ENCODE results near the gene GRM3.
"Not testable (repeated sequence)": the region's sequence is repeated elsewhere in the genome, so short reads cannot be mapped to it uniquely, and the experiment has no call there.

GRM3 gene

DNA sequence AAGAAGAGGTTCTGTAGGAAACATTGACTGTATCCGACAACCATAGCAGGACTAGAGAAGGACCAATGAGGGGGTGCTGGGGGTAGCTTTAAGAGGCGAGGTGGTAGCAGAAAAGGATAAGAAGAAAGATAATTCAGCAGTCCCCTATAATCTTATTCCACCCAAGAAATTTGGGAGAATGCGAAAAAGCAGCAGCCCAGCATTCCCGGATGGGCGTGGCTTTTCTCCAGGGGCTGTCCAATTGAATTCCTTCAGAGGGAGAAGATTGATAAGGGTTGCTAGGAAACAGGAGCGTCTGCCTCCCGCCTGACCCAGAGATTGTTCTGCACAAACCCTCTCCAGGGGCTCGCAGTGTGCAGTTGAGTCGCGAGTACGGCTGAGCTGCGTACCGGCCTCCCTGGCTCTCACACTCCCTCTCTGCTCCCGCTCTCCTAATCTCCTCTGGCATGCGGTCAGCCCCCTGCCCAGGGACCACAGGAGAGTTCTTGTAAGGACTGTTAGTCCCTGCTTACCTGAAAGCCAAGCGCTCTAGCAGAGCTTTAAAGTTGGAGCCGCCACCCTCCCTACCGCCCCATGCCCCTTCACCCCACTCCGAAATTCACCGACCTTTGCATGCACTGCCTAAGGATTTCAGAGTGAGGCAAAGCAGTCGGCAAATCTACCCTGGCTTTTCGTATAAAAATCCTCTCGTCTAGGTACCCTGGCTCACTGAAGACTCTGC is at the start of gene GRM3:
GRM3 (plus strand) TSS at position 349 of the 721 bp plus-strand sequence. CDS start 121,237 bp downstream, outside the sequence.
- no peak for DNase-seq (ENCODE audit: low read depth)

- no peak for DNase-seq (ENCODE audit: low read depth)
These were observed 45.4 kb upstream of the GRM3 start for GRCh38 chr7:86598311-86598710.

DNA sequence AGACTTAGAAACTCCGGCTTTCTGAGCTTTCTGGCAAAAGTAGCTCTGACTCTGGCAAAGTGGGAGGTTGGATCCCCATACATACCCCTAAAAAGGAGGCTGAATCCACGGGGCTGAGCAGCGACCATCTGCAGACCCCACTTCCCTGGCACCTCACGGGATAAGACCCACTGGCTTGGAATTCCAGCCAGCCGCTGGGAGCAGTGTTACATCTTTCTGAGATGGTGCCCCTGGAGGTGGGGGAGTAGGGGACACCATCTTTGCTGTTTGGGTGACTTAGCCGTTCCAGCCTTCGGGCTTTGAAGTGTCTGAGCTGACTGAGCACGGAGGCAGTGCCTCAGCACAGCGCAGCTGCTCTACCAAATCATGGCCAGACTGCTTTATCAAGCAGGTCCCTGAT is 45.0 kb upstream of the GRM3 start:
- no peak for DNase-seq (ENCODE audit: low read depth)

DNA sequence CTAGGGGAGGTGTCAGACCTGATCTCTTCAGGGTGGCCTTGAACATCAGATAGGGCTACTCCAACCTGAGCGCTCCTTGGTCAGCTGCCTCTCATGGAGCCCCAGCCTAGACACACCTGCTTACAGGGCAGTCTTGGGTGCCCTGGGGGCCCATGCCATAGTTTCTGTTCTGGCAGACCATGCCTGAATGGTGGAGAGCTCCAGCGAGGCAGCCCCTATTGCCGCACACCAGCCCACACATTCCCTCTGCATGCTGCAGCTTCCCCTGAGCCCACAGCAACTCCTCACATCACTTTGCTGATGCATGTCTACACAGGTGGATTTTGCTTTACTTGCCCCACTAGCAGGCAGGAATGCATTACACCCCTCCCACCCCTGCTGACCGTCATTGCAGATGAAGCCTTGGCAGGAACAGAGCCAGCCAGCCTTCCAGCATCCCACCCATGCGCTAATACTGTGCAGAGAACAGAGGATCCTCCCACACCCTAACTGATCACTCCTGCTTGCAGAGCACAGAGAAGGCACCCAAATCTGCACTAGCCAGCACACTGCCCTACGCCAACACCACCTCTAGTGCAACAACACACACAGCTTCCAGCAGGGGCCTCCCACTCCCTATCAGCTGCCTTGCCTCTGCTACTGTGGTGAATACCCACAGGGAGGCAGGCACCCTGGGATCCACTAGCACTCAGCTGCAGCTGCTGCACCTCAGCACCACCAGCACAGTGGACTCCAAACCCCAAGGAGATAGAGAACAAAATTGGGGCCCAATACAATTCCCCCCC is 43.0 kb upstream of the GRM3 start:
- DNase-seq (ENCODE audit: low read depth) = no peak

GRCh38 chr7:86615711-86616110 is 28.0 kb upstream of the GRM3 start:
- DNase-seq (ENCODE audit: low read depth) = not testable (repeated sequence)

DNA sequence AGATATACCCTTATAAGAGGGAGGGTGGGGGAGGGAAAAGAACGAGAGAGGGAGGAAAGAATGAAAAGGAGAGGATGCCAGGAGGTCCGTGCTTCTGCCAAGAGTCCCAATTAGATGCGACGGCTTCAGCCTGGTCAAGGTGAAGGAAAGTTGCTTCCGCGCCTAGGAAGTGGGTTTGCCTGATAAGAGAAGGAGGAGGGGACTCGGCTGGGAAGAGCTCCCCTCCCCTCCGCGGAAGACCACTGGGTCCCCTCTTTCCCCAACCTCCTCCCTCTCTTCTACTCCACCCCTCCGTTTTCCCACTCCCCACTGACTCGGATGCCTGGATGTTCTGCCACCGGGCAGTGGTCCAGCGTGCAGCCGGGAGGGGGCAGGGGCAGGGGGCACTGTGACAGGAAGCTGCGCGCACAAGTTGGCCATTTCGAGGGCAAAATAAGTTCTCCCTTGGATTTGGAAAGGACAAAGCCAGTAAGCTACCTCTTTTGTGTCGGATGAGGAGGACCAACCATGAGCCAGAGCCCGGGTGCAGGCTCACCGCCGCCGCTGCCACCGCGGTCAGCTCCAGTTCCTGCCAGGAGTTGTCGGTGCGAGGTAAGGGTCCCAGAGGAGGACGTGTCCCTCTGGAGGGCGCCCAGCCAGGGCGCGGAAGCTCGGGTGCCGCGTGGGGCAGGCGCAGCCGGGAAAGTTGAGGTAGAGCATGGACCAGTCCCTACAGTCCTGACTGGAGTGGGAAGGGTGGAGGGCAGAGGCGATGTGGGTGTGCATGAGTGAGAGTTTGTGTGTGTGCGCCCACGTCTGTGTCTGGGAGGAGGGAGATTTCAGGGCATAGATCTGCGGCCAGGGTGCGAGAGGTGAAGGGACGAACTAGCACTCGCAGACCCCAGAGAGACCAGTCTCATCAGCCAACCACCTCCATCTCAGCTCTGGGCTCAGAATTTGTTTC is 844 bp downstream of the GRM3 start:
- DNase-seq (ENCODE audit: low read depth) = no peak

DNA sequence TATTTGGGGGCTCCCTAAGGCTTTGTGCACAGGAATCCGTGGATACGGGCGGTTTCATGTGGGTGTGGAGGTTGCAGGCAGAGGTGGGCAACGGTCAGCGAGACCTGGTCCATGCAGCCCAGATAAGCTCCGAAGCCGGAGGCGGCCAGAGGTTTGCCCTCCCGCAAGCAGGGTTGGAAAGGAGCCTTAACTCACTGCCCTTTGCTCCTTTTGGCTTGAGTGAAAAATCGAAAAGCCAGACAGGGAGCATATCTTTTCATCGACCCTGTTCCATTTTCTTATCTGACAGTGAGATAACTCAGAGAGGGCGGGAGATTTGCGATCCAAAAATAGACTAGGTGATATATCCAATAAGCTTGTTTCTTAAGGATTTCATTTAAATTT is 1.5 kb downstream of the GRM3 start:
- DNase-seq (ENCODE audit: low read depth) = no peak

- DNase-seq (ENCODE audit: low read depth) = no peak
These were observed 2.1 kb downstream of the GRM3 start for GRCh38 chr7:86645676-86646276.

- no peak for DNase-seq (ENCODE audit: low read depth)
These were observed 3.8 kb downstream of the GRM3 start for GRCh38 chr7:86647385-86648094.

DNA sequence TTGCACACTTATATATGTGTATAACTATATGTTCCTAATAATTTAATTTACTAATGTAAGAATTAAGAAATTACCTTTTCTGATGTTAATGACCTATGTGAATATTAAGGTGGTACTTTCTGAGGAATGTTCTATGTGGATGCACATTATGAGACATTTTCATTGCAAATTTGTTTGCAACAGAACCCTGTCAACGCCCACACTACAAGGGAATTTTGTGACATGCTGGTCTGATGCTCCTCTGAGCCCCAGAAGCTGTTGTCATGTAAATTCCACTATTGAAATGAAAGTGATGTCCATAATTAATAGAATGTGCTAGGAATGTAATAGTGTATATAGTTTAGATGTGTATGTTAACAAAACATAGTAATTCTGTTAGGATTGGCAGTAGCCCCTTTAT is 4.5 kb downstream of the GRM3 start:
- DNase-seq (ENCODE audit: low read depth) = no peak

GRCh38 chr7:86653919-86654659 is 10.4 kb downstream of the GRM3 start:
- no peak for DNase-seq (ENCODE audit: low read depth)

GRCh38 chr7:86657948-86658347 is 14.2 kb downstream of the GRM3 start:
- no peak for DNase-seq (ENCODE audit: low read depth)

GRCh38 chr7:86660950-86661462 is 17.3 kb downstream of the GRM3 start:
- no peak for DNase-seq (ENCODE audit: low read depth)

- no peak for DNase-seq (ENCODE audit: low read depth)
These were observed 20.8 kb downstream of the GRM3 start for GRCh38 chr7:86664486-86664885.

- no peak for DNase-seq (ENCODE audit: low read depth)
These were observed 21.3 kb downstream of the GRM3 start for GRCh38 chr7:86664991-86665390.

DNA sequence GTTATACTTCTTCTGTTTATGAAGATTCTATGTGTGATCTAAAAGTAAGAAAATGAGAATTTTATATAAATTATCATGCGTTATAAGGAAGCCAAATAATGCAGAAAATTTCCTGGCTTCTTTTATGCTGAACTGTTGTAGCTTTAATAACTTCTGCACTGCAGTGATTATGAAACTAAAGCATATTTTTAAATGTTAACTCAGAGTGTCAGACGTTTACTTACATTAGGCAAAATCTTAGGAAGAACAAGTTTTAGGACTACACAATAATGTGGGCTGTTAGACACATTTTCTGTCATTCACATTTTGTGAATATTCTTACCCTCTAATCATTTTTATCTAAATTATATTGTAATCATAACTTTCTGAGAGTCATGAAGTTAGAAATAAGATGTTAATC is 22.0 kb downstream of the GRM3 start:
- DNase-seq (ENCODE audit: low read depth) = no peak

GRCh38 chr7:86667732-86668131 is 24.0 kb downstream of the GRM3 start:
- DNase-seq (ENCODE audit: low read depth) = no peak

- DNase-seq (ENCODE audit: low read depth) = no peak
These were observed 24.6 kb downstream of the GRM3 start for GRCh38 chr7:86668315-86668714.

DNA sequence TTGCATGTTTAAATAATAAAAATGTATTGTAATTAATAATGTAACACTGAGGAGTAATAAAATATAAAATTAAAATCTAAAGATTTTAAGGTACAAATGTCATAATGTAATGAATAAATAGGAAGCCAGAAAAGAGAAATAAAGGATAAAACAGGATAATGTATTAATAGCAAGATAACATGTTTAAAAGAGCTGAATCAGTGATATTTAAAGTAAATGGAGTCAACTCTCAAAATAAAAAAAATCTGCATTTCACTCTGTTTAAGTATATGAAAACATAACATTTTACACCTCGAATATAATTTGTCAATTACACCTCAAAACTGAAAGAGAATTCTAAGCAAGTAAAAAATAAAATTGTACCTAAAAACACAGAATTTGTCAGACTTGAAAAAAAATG is 44.1 kb downstream of the GRM3 start:
- no peak for DNase-seq (ENCODE audit: low read depth)

DNA sequence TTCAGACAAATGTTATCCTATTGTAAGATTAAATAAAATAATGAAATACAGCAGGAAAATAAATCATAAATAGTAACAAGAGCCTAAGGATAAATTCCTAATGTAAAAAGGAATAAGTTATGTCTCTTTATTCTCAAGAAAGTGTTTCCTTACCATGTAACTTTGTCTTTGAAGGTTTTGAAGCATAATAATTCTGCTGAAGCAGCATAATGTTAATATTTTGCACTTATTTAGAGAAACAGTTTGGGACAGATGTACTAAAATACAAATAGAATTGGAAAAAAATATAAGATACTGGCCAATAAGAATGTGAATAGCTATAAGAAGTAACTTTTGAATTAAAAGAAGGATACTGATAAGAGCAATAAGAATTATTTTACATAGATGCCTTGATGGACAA is 45.7 kb downstream of the GRM3 start:
- no peak for DNase-seq (ENCODE audit: low read depth)
